PC-9 (cell line): ENCODE measurements around the gene SENP2. TPM values are rescaled to one million over a fixed set of nuclear protein-coding genes. Genes with fewer than 3 reads are reported as not detected.
A peak's percentile ranks its signal among the peaks of the same experiment; 100 is the strongest.
"Not testable (repeated sequence)": the region's sequence is repeated elsewhere in the genome, so short reads cannot be mapped to it uniquely, and the experiment has no call there.

Experiments
- BruUV-seq: library from RNA; stranded (reverse); fragments of 400-500 nt; replicated peaks from 2 replicates; lab custom pipeline; 2021; lab: Mats Ljungman, UMichigan
- CTCF ChIA-PET: fragments of 300-600 bp; sonication (Branson Sonifier 250); formaldehyde crosslinking; loops from one replicate; lab custom pipeline; 2022; ENCODE audit warnings: antibody characterized with exemption; lab: Charles Lee
- POLR2A ChIA-PET: fragments of 300-600 bp; sonication (Branson Sonifier 250); formaldehyde crosslinking; loops from one replicate; lab custom pipeline; 2022; ENCODE audit warnings: antibody characterized with exemption; ENCODE audit not compliant: unreplicated experiment; lab: Charles Lee
- DNase-seq, 2 experiments: peaks; one replicate each; pipeline versions ENCODE4 v3.0.0 to v3.0.0-alpha.2; 2015 to 2022; ENCODE audit warnings: mixed read lengths in 1 of 2
- H2AFZ ChIP-seq: fragments of 200-600 bp; sonication (generic); 2 replicates; pipeline ENCODE4 v1.8.1; 2017; ENCODE audit warnings: antibody characterized with exemption
- H3F3A ChIP-seq: fragments of 200-600 bp; sonication (generic); 2 replicates; pipeline ENCODE4 v1.8.1; 2017; ENCODE audit warnings: antibody characterized with exemption, mild to moderate bottlenecking, low read depth; ENCODE audit not compliant: insufficient read depth
- H3K27ac ChIP-seq: fragments of 200-600 bp; sonication (generic); 2 replicates; pipeline ENCODE4 v1.6.1; 2016; ENCODE audit warnings: mixed run types
- H3K27me3 ChIP-seq: fragments of 200-600 bp; sonication (generic); 2 replicates; pipeline ENCODE4 v1.6.1; 2016; ENCODE audit warnings: low read depth, mixed run types; ENCODE audit not compliant: insufficient read depth
- H3K36me3 ChIP-seq: fragments of 200-600 bp; sonication (generic); 2 replicates; pipeline ENCODE4 v1.6.1; 2016; ENCODE audit warnings: low read depth, mixed run types
- H3K4me1 ChIP-seq: fragments of 200-600 bp; sonication (generic); replicated peaks from 2 replicates; pipeline ENCODE4 v1.6.1; 2016; ENCODE audit warnings: mixed run types; ENCODE audit not compliant: insufficient read depth
- H3K4me2 ChIP-seq: fragments of 200-600 bp; sonication (generic); 2 replicates; pipeline ENCODE4 v1.6.1; 2017; ENCODE audit warnings: mixed run types
- H3K4me3 ChIP-seq: fragments of 200-600 bp; sonication (generic); 2 replicates; pipeline ENCODE4 v1.6.1; 2016; ENCODE audit warnings: mixed run types
- H3K79me2 ChIP-seq: fragments of 200-600 bp; sonication (generic); 2 replicates; pipeline ENCODE4 v1.6.1; 2017; ENCODE audit warnings: low read depth, mixed run types
- H3K9me2 ChIP-seq: fragments of 200-600 bp; sonication (generic); 2 replicates; pipeline ENCODE4 v1.8.1; 2017; ENCODE audit warnings: mild to moderate bottlenecking; ENCODE audit not compliant: insufficient read depth
- H3K9me3 ChIP-seq: fragments of 200-600 bp; sonication (generic); 2 replicates; pipeline ENCODE4 v1.8.1; 2016; ENCODE audit warnings: low read depth; ENCODE audit not compliant: insufficient read depth
- H4K20me1 ChIP-seq: fragments of 200-600 bp; sonication (generic); 2 replicates; pipeline ENCODE4 v1.8.1; 2017; ENCODE audit not compliant: insufficient read depth
- CTCF ChIP-seq: fragments of 200-600 bp; sonication (generic); conservative IDR thresholded peaks from 2 replicates; pipeline ENCODE4 v1.6.1; 2017; ENCODE audit warnings: mixed run types, antibody characterized with exemption, mild to moderate bottlenecking, moderate library complexity
- EZH2 ChIP-seq: fragments of 200-600 bp; sonication (generic); IDR thresholded peaks from 2 replicates; pipeline ENCODE4 v1.8.0; 2017; ENCODE audit warnings: antibody characterized with exemption, low read depth
- intact Hi-C: fragments of 100-400 bp; cut with micrococcal nuclease; formaldehyde crosslinking; loops from one replicate; pipeline ENCODE4 v1.10.0; 2022; ENCODE audit not compliant: unreplicated experiment
- total RNA-seq: library from RNA; stranded (reverse); gene quantifications from 2 replicates; pipeline ENCODE4 v1.2.3, GENCODE V29; 2021

The SENP2 gene
- total RNA-seq, 1 experiment from 2014 or later = 89.5 TPM

GRCh38 chr3:185632996-185633395 is 46.9 kb downstream of the SENP2 start:
- ChIA-PET POLR2A (interaction anchor here (0.6 kb wide), 1 partner anchor 426 kb away, joined by 4 read pairs; no protein-coding TSS in a partner anchor), CTCF (no interaction called here)
- peak in 1 of 2 experiments; percentile 28 for DNase-seq
- TF ChIP-seq CTCF = no peak
- TF ChIP-seq EZH2 = no peak
- Histone ChIP-seq H3K36me3 (peaks cover 5% of the 10 kb centered on the region; the same call in 1 of the 2 replicates), H3K9me2 (no peaks in the 10 kb centered on the region), H3F3A (peaks cover 83% of the 10 kb centered on the region), H3K4me3 (no peak overlapping the region), H3K79me2 (no peaks in the 10 kb centered on the region), H3K9me3 (no peaks in the 10 kb centered on the region), H3K4me2 (no peak overlapping the region), H3K27ac (no peak overlapping the region), H2AFZ (no peak overlapping the region), H3K27me3 (no peaks in the 10 kb centered on the region), H3K4me1 (no peaks in the 10 kb centered on the region), H4K20me1 (peaks cover 11% of the 10 kb centered on the region; the same call in 1 of the 2 replicates)
- no TSS peak for BruUV-seq
- intact Hi-C loops = no loop called here

GRCh38 chr3:185637388-185637787 is 51.3 kb downstream of the SENP2 start:
- CTCF ChIA-PET = no interaction called here
- Histone ChIP-seq H3K4me1 (no peaks in the 10 kb centered on the region), H3K4me3 (no peak overlapping the region), H2AFZ (no peak overlapping the region), H4K20me1 (0 out of 2 replicates have a peak, but pooled peaks cover 9% of the 10 kb centered on the region), H3K27me3 (no peaks in the 10 kb centered on the region), H3K9me3 (no peaks in the 10 kb centered on the region), H3F3A (peaks cover 57% of the 10 kb centered on the region), H3K4me2 (no peak overlapping the region), H3K9me2 (no peaks in the 10 kb centered on the region), H3K27ac (no peak overlapping the region), H3K79me2 (no peaks in the 10 kb centered on the region), H3K36me3 (0 out of 2 replicates have a peak, but pooled peaks cover 5% of the 10 kb centered on the region)
- DNase-seq = no peak
- POLR2A ChIA-PET = interaction anchor here (0.7 kb wide), 1 partner anchor 1503 kb away, joined by 4 read pairs; no protein-coding TSS in a partner anchor
- BruUV-seq = no TSS peak
- intact Hi-C loops = no loop called here
- TF ChIP-seq EZH2 = no peak
- no peak for TF ChIP-seq CTCF

- POLR2A ChIA-PET, BruUV-seq, H3K9me3 ChIP-seq, H3K79me2 ChIP-seq, H3K36me3 ChIP-seq, H3K4me1 ChIP-seq, H3K9me2 ChIP-seq, H3K4me3 ChIP-seq, intact Hi-C loops, H3K4me2 ChIP-seq, H2AFZ ChIP-seq, H4K20me1 ChIP-seq, DNase-seq, H3K27me3 ChIP-seq, H3K27ac ChIP-seq: not testable (repeated sequence)
- H3F3A ChIP-seq = peaks cover 52% of the 10 kb centered on the region
- CTCF ChIA-PET = interaction anchor here (0.6 kb wide), 1 partner anchor 320 kb away, joined by 4 read pairs; no protein-coding TSS in a partner anchor
Measured at GRCh38 chr3:185638651-185639050, 52.6 kb downstream of the SENP2 start.
